Gastroesophageal sphincter (tissue), 3 donors: ENCODE measurements around the gene NME1.

Source experiments
- CTCF ChIP-seq, 4 experiments: fragments of 200-600 bp in 2 of 4; fragments of 450-650 bp in 2 of 4; sonication (generic) in 1 of 4; IDR thresholded peaks; one replicate each; pipeline ENCODE4 v1.5.1; 2017 to 2019; ENCODE audit warnings: antibody characterized with exemption in 4 of 4, mild to moderate bottlenecking in 2 of 4, moderate library complexity in 2 of 4
- EP300 ChIP-seq: sonication (generic); formaldehyde crosslinking; IDR thresholded peaks from one replicate; pipeline ENCODE4 v1.6.1; 2017; ENCODE audit warnings: antibody characterized with exemption, mild to moderate bottlenecking
- POLR2A ChIP-seq, 2 donors: fragments of 450-650 bp; IDR thresholded peaks; one replicate each; pipeline ENCODE4 v1.6.1; 2017; ENCODE audit warnings: antibody characterized with exemption in 2 of 2, mild to moderate bottlenecking in 2 of 2, moderate library complexity in 1 of 2
- POLR2AphosphoS5 ChIP-seq: sonication (generic); formaldehyde crosslinking; IDR thresholded peaks from one replicate; pipeline ENCODE4 v1.6.1; 2017; ENCODE audit warnings: antibody characterized with exemption

- TF ChIP-seq CTCF (IDR thresholded peaks at IDR 0.05), result no peak
- no peak for TF ChIP-seq POLR2A (IDR thresholded peaks at IDR 0.05)
- no peak for TF ChIP-seq POLR2AphosphoS5
- TF ChIP-seq EP300, result no peak
Measured at GRCh38 chr17:51152766-51153209, 571 bp upstream of the NME1 start.
